Adrenal gland (tissue), 5 donors: ENCODE results near the gene CIB1.

Experiments
- POLR2A ChIP-seq, 2 donors: fragments of 450-650 bp; IDR thresholded peaks; one replicate each; pipeline ENCODE4 v1.6.1; 2017; ENCODE audit warnings: antibody characterized with exemption in 2 of 2, mild to moderate bottlenecking in 2 of 2, moderate library complexity in 1 of 2
- TF ChIP-seq, protein P1 (sequence below), 6 experiments: fragments of 450-650 bp in 4 of 6; fragments of 200-600 bp in 2 of 6; sonication (generic) in 1 of 6; IDR thresholded peaks; 1 replicate in 5 of 6; 2 replicates in 1 of 6; pipeline versions ENCODE4 v1.5.1 to v1.8.0; 2016 to 2021; ENCODE audit warnings: antibody characterized with exemption in 6 of 6, mild to moderate bottlenecking in 2 of 6, moderate library complexity in 1 of 6
- donor health status: DM: no; HTN: no; CAD: no.

DNA sequence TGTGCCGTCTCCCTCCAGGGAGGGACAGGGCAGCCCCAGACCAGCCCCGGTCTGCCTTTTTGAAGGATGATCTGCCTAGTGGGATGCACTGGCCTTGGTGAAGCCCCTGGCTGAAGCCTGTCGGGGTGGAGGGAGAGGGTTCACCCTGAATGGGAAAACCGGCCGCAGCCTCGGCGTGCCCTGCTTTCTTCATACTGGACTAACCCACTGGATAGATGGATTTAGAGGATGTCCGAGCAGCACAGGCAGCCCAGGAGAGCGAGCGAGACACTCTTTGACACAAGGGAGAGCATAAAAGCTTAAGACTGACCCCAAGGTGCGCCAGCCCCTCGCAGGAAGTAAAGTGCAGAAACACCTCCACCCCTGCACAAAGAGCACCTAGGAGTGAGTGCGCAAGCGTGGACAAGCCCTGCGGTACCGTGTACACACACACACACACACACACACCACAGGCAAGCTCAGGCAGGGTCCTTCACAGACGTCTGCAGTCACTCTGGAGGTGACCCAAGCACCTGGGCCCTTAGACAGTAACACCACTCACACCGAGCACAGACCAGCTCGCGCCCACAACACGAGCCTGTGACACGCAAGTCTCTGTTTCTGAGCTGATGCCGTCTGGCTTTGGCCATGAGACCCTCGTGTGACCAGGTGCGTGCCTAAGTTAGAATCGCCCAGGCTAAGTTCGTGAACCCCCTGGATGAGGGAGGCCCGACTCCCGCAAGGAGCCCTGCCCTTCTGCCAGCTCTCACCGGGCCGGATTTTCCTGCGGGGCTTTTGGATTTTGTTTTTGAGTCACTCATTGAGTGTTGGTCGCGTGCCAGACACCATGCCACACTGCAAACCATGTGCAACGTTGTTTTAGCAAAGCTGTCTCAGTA, 21.3 kb downstream of the CIB1 start:
- TF ChIP-seq, protein P1, sequence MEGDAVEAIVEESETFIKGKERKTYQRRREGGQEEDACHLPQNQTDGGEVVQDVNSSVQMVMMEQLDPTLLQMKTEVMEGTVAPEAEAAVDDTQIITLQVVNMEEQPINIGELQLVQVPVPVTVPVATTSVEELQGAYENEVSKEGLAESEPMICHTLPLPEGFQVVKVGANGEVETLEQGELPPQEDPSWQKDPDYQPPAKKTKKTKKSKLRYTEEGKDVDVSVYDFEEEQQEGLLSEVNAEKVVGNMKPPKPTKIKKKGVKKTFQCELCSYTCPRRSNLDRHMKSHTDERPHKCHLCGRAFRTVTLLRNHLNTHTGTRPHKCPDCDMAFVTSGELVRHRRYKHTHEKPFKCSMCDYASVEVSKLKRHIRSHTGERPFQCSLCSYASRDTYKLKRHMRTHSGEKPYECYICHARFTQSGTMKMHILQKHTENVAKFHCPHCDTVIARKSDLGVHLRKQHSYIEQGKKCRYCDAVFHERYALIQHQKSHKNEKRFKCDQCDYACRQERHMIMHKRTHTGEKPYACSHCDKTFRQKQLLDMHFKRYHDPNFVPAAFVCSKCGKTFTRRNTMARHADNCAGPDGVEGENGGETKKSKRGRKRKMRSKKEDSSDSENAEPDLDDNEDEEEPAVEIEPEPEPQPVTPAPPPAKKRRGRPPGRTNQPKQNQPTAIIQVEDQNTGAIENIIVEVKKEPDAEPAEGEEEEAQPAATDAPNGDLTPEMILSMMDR (IDR thresholded peaks at IDR 0.05) = no peak
- TF ChIP-seq POLR2A (IDR thresholded peaks at IDR 0.05) = no peak
